Loucy (cell line): Measurements from ENCODE around the gene ASCL2.

Experiments used
- EZH2phosphoT487 ChIP-seq: fragments of 200-600 bp; IDR thresholded peaks from 2 replicates; pipeline ENCODE4 v1.6.1; 2018; ENCODE audit warnings: antibody characterized with exemption, mild to moderate bottlenecking, moderate library complexity, borderline replicate concordance
- TF ChIP-seq, protein P1 (sequence below): fragments of 200-600 bp; sonication (generic); conservative IDR thresholded peaks from 2 replicates; pipeline ENCODE4 v1.5.1; 2014; ENCODE audit warnings: mild to moderate bottlenecking, antibody characterized with exemption, low read length

DNA sequence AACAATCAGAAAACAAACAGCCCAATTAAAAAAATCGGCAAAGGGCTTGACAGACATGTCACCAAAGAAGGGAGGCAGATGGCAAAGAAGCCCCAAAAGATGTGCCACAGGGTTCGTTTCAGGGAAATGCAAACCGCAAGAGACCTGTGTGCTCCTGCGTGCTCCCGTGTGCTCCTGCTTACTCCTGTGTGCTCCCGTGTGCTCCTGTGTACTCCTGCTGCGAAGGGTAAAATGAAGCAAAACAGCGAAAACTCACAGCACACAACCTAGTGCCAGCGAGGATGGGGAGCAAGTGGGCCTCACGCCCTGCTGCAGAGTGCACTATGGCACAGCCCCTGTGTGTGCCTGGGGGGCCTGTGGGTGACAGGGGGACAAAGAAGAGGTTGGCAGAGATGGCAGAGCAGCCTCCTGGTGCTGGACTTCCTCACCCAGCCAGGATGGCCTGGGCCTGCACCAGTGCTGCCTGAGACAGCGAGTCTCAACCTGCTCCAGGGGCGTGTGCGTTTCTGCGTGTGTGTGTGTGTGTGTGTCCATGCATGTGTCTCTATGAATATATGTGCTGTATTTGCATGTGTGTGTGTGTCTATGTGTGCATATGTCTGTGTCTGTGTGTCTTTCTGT, 14.0 kb downstream of the ASCL2 start:
- TF ChIP-seq, protein P1, sequence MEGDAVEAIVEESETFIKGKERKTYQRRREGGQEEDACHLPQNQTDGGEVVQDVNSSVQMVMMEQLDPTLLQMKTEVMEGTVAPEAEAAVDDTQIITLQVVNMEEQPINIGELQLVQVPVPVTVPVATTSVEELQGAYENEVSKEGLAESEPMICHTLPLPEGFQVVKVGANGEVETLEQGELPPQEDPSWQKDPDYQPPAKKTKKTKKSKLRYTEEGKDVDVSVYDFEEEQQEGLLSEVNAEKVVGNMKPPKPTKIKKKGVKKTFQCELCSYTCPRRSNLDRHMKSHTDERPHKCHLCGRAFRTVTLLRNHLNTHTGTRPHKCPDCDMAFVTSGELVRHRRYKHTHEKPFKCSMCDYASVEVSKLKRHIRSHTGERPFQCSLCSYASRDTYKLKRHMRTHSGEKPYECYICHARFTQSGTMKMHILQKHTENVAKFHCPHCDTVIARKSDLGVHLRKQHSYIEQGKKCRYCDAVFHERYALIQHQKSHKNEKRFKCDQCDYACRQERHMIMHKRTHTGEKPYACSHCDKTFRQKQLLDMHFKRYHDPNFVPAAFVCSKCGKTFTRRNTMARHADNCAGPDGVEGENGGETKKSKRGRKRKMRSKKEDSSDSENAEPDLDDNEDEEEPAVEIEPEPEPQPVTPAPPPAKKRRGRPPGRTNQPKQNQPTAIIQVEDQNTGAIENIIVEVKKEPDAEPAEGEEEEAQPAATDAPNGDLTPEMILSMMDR, result no peak
- TF ChIP-seq EZH2phosphoT487, result no peak
